Measurements from ENCODE around the gene ZNF438.

The ZNF438 gene

GRCh38 chr10:31017534-31018355 lies 13.9 kb downstream of the ZNF438 start:
- Histone ChIP-seq H3K4me3 (ENCODE audit: low read depth in 1 of 2, low read length in 1 of 2) (no peak overlapping the region), H3K36me3 (no peaks in the 10 kb centered on the region), H3K9me3 (no peaks in the 10 kb centered on the region), H3K27me3 (no peaks in the 10 kb centered on the region), H3K27ac (no peak overlapping the region), H3K4me1 (ENCODE audit: control insufficient read depth in 1 of 2, insufficient read depth in 1 of 2, low read depth in 1 of 2, low read length in 1 of 2) (peaks cover 12 to 22% of the 10 kb centered on the region in 2 experiments)
- TF ChIP-seq CTCF (IDR thresholded peaks at IDR 0.05) = no peak

- Histone ChIP-seq H3K4me3 (ENCODE audit: low read depth in 1 of 2, low read length in 1 of 2) (no peak overlapping the region), H3K27me3 (no peaks in the 10 kb centered on the region), H3K27ac (no peak overlapping the region), H3K4me1 (ENCODE audit: control insufficient read depth in 1 of 2, insufficient read depth in 1 of 2, low read depth in 1 of 2, low read length in 1 of 2) (no peaks in the 10 kb centered on the region), H3K9me3 (no peaks in the 10 kb centered on the region), H3K36me3 (no peaks in the 10 kb centered on the region)
- TF ChIP-seq CTCF (IDR thresholded peaks at IDR 0.05) = no peak
These were observed 17.3 kb downstream of the ZNF438 start for GRCh38 chr10:31014161-31014875.

GRCh38 chr10:31013331-31013730 lies 18.3 kb downstream of the ZNF438 start:
- Histone ChIP-seq H3K4me1 (ENCODE audit: control insufficient read depth in 1 of 2, insufficient read depth in 1 of 2, low read depth in 1 of 2, low read length in 1 of 2) (peaks cover 0 to 1% of the 10 kb centered on the region in 2 experiments), H3K36me3 (no peaks in the 10 kb centered on the region), H3K27me3 (no peaks in the 10 kb centered on the region), H3K9me3 (no peaks in the 10 kb centered on the region), H3K4me3 (ENCODE audit: low read depth in 1 of 2, low read length in 1 of 2) (no peak overlapping the region), H3K27ac (no peak overlapping the region)
- no peak for TF ChIP-seq CTCF (IDR thresholded peaks at IDR 0.05)

- TF ChIP-seq CTCF (IDR thresholded peaks at IDR 0.05) = no peak
- no peak overlapping the region for H3K27ac ChIP-seq
- H3K36me3 ChIP-seq = no peaks in the 10 kb centered on the region
These were observed 20.0 kb downstream of the ZNF438 start for GRCh38 chr10:31011665-31012022.

GRCh38 chr10:31011017-31011664 lies 20.5 kb downstream of the ZNF438 start:
- Histone ChIP-seq H3K9me3 (no peaks in the 10 kb centered on the region), H3K4me3 (ENCODE audit: low read depth in 1 of 2, low read length in 1 of 2) (no peak overlapping the region), H3K36me3 (no peaks in the 10 kb centered on the region), H3K4me1 (ENCODE audit: control insufficient read depth in 1 of 2, insufficient read depth in 1 of 2, low read depth in 1 of 2, low read length in 1 of 2) (peaks cover 16 to 21% of the 10 kb centered on the region in 2 experiments), H3K27me3 (no peaks in the 10 kb centered on the region), H3K27ac (no peak overlapping the region)
- TF ChIP-seq CTCF (IDR thresholded peaks at IDR 0.05) = no peak

More at GRCh38 chr10:31011665-31012022, 20.0 kb downstream of the ZNF438 start:
- Histone ChIP-seq H3K27me3 (no peaks in the 10 kb centered on the region), H3K4me3 (ENCODE audit: low read depth in 1 of 2, low read length in 1 of 2) (no peak overlapping the region), H3K4me1 (ENCODE audit: control insufficient read depth in 1 of 2, insufficient read depth in 1 of 2, low read depth in 1 of 2, low read length in 1 of 2) (peaks cover 11 to 16% of the 10 kb centered on the region in 2 experiments), H3K9me3 (no peaks in the 10 kb centered on the region)

All from neutrophil (primary cell).